ENCODE results near the gene RBM4.

DNA sequence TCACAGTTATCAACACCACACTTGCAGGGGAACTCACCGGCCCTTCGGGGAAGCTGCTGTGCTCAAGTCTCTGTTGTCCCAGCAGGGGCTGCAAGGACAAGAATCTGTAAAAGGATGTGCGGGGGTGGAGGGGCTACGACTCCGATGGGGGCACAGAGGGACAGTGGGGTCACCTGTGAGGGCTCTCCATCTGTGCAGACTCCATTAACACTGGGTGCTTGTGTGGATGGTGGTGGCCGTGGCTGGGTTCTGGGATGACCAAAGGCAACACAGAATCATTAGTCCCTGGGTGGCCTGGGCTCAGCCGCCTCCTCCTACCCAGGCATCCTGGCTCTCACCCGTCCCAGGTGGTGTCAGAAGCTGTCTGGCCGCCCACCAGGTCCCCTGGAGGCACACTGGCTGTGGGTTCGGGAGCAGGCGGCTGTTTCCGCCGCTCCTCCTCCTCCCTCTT lies 49.4 kb downstream of the RBM4 start:
- TF ChIP-seq, protein P1, sequence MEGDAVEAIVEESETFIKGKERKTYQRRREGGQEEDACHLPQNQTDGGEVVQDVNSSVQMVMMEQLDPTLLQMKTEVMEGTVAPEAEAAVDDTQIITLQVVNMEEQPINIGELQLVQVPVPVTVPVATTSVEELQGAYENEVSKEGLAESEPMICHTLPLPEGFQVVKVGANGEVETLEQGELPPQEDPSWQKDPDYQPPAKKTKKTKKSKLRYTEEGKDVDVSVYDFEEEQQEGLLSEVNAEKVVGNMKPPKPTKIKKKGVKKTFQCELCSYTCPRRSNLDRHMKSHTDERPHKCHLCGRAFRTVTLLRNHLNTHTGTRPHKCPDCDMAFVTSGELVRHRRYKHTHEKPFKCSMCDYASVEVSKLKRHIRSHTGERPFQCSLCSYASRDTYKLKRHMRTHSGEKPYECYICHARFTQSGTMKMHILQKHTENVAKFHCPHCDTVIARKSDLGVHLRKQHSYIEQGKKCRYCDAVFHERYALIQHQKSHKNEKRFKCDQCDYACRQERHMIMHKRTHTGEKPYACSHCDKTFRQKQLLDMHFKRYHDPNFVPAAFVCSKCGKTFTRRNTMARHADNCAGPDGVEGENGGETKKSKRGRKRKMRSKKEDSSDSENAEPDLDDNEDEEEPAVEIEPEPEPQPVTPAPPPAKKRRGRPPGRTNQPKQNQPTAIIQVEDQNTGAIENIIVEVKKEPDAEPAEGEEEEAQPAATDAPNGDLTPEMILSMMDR (IDR thresholded peaks at IDR 0.05), result no peak
- no peak for TF ChIP-seq POLR2A (IDR thresholded peaks at IDR 0.05)
